ENCODE results near the gene MPP1. TPM values are rescaled to one million over a fixed set of nuclear protein-coding genes. Genes with fewer than 3 reads are reported as not detected.

MPP1 gene
- polyA plus RNA-seq, 1 of the 3 experiments (the other 2 are of a cell fraction), result 13.3 TPM

DNA sequence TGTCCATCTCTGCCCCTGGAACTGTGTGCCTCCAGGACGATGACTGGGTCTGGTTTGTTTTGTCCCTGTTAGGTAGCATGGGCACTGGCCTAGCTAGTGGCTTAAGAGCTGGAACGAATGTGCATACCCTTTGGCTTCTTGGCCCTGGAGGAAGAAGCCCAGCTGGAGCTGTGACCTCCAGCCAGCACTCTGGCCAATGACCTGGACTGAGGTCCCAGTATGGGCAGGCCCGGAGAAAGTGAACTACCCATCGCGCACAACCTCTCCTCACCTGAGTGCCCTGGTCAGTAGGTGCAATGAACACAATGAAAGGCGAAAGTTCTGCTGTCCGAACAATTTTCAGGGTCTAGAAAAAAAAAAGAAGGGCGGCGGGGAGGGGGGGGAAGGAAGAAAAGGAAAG lies 24.3 kb downstream of the MPP1 start:
- no peaks in the 10 kb centered on the region for H3K9me2 ChIP-seq
- 62% methylated on average over 9 of the region's 9 CpGs for WGBS (ENCODE audit: low lambda C conversion rate)
- TF ChIP-seq GATA2 (CRISPR knock-in tag; IDR thresholded peaks at IDR 0.05), result no peak
- TF ChIP-seq, protein P1, sequence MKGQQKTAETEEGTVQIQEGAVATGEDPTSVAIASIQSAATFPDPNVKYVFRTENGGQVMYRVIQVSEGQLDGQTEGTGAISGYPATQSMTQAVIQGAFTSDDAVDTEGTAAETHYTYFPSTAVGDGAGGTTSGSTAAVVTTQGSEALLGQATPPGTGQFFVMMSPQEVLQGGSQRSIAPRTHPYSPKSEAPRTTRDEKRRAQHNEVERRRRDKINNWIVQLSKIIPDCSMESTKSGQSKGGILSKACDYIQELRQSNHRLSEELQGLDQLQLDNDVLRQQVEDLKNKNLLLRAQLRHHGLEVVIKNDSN (IDR thresholded peaks at IDR 0.05; ENCODE audit: borderline replicate concordance, low read depth), result no peak
- no peak for TF ChIP-seq RFX5 (IDR thresholded peaks at IDR 0.05; ENCODE audit: low read length)
- TF ChIP-seq EP300 (IDR thresholded peaks at IDR 0.05; ENCODE audit: borderline replicate concordance in 1 of 2, low read depth in 1 of 2, low read length in 1 of 2), result no peak
- TF ChIP-seq MAX (IDR thresholded peaks at IDR 0.05; ENCODE audit: low read depth), result no peak
- TF ChIP-seq USF2 (IDR thresholded peaks at IDR 0.05; ENCODE audit: borderline replicate concordance, low read depth, low read length), result no peak
- no peak for TF ChIP-seq SMC3 (IDR thresholded peaks at IDR 0.05; ENCODE audit: low read depth, low read length)
- no peak for TF ChIP-seq CHD2 (IDR thresholded peaks at IDR 0.05; ENCODE audit: low read length, partially characterized antibody)
- no peak for TF ChIP-seq ELF1 (IDR thresholded peaks at IDR 0.05)
- TF ChIP-seq EZH2phosphoT487 (IDR thresholded peaks at IDR 0.05; ENCODE audit: borderline replicate concordance, low read depth), result no peak
- TF ChIP-seq, protein P2, sequence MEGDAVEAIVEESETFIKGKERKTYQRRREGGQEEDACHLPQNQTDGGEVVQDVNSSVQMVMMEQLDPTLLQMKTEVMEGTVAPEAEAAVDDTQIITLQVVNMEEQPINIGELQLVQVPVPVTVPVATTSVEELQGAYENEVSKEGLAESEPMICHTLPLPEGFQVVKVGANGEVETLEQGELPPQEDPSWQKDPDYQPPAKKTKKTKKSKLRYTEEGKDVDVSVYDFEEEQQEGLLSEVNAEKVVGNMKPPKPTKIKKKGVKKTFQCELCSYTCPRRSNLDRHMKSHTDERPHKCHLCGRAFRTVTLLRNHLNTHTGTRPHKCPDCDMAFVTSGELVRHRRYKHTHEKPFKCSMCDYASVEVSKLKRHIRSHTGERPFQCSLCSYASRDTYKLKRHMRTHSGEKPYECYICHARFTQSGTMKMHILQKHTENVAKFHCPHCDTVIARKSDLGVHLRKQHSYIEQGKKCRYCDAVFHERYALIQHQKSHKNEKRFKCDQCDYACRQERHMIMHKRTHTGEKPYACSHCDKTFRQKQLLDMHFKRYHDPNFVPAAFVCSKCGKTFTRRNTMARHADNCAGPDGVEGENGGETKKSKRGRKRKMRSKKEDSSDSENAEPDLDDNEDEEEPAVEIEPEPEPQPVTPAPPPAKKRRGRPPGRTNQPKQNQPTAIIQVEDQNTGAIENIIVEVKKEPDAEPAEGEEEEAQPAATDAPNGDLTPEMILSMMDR (IDR thresholded peaks at IDR 0.05), result no peak
- TF ChIP-seq, protein P3, sequence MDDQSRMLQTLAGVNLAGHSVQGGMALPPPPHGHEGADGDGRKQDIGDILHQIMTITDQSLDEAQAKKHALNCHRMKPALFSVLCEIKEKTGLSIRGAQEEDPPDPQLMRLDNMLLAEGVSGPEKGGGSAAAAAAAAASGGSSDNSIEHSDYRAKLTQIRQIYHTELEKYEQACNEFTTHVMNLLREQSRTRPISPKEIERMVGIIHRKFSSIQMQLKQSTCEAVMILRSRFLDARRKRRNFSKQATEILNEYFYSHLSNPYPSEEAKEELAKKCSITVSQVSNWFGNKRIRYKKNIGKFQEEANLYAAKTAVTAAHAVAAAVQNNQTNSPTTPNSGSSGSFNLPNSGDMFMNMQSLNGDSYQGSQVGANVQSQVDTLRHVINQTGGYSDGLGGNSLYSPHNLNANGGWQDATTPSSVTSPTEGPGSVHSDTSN (IDR thresholded peaks at IDR 0.05), result no peak
- no peak for TF ChIP-seq SIN3A (IDR thresholded peaks at IDR 0.05; ENCODE audit: borderline replicate concordance, low read depth, low read length)
- TF ChIP-seq FOXJ3 (CRISPR knock-in tag; IDR thresholded peaks at IDR 0.05), result no peak
- TF ChIP-seq FOSL2 (IDR thresholded peaks at IDR 0.05; ENCODE audit: borderline replicate concordance, low read depth), result no peak
- no peak for TF ChIP-seq POLR2AphosphoS5 (IDR thresholded peaks at IDR 0.05; ENCODE audit: low read depth, low read length)
- no peak for TF ChIP-seq RXRA (IDR thresholded peaks at IDR 0.05; ENCODE audit: borderline replicate concordance, low read depth)
- no peak for TF ChIP-seq IRF3 (IDR thresholded peaks at IDR 0.05; ENCODE audit: low read depth, low read length)

More for the DNA sequence above, 24.3 kb downstream of the MPP1 start:
- H2AFZ ChIP-seq (ENCODE audit: low read depth), result no peak overlapping the region
- no peaks in the 10 kb centered on the region for H3K79me2 ChIP-seq (ENCODE audit: insufficient read depth)
- H3K9ac ChIP-seq, result no peak overlapping the region
- CTCF ChIA-PET, result no interaction called here
- H3K4me2 ChIP-seq, result no peak overlapping the region
- POLR2A ChIA-PET, result no interaction called here
- H3K4me3 ChIP-seq (ENCODE audit: low read depth in 2 of 2, low read length in 1 of 2), result no peak overlapping the region
- H3K27ac ChIP-seq (ENCODE audit: low read depth in 2 of 2, low read length in 1 of 2), result no peak overlapping the region
- peaks cover 14% of the 10 kb centered on the region in 2 experiments for H3K36me3 ChIP-seq (replicated peaks in 1 of 2; ENCODE audit: control insufficient read depth in 1 of 2, insufficient read depth in 2 of 2, low read length in 1 of 2)
- no peaks in the 10 kb centered on the region for H3K4me1 ChIP-seq (ENCODE audit: control insufficient read depth in 1 of 2, insufficient read depth in 2 of 2, low read depth in 1 of 2, low read length in 1 of 2)
- no peaks in the 10 kb centered on the region for H3F3A ChIP-seq (replicated peaks; ENCODE audit: insufficient read depth)
- no peak for DNase-seq
- no peaks in the 10 kb centered on the region for H3K9me3 ChIP-seq
- no peaks in the 10 kb centered on the region for H4K20me1 ChIP-seq (ENCODE audit: insufficient read depth)
- no peaks in the 10 kb centered on the region for H3K27me3 ChIP-seq (ENCODE audit: insufficient read depth)

Measured in SK-N-SH (cell line).